ENCODE measurements around the gene BGLAP.

Gene BGLAP

DNA sequence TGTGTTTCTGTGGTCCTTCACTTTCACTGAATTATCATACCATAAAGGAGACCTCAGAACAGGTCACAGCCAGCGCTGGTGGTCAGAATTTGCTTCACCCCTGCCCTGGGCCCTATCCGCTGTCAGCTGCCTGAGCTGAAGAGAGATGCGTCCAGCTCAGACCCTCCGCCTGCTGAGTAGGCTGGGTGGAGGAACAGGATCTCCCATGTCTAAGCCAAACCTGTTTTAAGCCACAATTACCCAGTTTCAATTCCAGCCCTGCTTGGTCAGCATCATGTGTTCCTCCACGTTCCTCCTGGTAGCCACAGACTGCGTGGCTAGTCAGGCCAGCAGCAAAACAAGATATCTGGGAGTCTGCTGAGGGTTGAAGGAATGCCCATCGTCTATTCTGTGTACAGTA, 13.5 kb upstream of the BGLAP start:
- no peak for DNase-seq

DNA sequence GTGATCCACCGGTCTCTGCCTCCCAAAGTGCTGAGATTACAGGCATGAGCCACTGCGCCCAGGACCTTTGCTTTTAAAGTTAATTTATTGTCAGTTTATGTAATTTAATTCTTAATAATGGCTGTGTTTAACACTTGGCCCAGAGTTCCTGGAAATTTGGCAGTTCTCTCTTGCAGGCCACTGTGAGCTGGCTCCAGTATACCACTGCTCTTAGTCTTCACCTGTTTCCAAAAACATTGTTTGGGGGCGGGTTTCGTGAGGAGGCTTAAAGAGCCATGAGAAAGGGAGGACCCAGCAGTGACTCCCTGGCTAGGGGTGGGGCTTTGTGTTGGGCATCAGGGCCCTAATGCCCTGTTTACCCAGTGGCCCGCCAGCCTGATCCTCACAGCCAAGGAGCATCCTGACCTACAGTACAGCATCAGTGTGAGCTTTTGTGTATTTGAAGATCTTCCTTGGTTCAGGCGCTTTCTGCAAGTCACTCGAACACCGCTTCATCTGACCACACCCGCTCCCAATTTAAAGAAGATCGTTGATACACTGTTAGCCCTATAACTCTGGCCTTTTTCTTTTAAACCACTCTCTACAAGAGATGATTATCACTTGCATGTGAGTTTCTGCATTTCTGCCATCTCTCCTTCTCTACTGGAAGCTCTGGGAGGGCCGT, 12.0 kb upstream of the BGLAP start:
- DNase-seq, result no peak

DNA sequence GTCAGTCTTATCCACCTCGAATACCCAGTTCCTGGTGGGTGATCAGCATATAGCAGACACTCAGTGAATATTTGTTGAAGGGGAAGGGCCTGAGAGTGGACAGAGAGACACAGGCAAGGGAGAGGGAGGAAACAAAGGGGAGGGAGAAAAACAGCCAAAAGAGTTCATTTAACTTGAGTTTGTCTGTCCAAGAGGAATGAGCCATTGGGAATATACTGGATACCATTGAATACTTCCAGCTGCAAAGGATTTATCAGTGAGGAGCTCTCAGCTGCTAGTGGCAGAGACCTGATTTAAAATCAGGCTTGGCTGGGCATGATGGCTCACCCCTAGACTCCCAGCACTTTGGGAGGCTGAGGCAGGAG, 11.5 kb upstream of the BGLAP start:
- no peak for DNase-seq

DNA sequence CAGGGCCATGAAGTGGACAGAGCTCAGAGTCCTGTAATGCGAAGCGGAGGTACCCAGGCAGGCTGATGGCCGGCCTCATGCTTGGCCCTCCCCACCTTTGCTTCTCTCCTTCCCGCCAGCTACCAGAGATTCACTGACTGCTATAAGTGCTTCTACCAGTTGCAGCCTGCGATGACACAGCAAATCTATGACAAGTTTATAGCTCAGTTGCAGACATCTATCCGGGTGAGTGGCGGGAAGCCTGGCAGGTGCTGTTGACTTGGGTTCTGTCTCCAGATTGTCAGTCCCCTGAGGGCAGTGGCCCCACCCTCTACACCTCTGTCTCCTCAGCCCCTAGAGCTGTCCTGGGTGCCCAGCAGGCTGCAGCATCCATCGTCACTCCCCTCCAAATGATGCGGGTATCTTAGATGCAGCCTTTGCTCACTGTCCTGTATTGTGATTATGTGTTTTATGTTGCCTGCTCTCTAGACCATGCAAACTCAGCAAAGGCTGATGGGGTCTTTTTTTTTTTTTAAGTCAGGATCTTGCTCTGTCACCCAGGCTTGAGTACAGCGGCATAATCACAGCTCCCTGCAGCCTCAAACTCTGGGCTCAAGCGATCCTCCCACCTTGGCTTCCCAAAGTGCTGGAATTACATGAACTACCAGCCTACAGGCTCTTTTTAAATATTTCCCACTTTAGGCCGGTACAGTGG, 9.6 kb upstream of the BGLAP start:
- no peak for DNase-seq

DNA sequence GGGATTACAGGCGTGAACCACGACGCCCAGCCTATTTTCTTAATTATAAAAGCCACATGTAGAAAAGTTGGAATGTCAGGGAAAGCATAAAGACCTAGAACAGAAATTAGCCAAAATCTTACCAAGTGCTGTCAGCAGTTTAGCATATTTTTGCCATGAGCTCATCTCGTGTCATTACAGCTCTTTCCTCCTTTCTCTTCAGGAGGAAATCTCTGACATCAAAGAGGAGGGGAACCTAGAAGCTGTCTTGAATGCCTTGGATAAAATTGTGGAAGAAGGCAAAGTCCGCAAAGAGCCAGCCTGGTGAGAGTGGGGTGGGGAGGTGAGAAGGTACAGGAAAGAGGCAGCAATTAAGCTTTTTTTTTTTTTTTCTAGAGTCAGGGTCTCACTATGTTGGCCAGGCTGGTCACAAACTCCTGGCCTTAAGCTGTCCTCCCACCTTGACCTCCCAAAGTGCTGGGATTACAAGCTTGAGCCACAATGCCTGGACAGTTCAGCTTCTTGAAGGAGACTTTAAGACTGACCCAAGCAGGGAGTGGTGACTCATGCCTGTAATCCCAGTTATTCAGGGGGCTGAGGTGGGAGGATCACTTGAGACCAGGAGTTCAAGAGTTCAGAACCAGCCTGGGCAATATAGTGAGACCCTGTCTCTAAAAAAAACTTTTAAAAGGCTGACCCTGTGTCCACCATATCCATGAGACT, 8.4 kb upstream of the BGLAP start:
- DNase-seq, result no peak

DNA sequence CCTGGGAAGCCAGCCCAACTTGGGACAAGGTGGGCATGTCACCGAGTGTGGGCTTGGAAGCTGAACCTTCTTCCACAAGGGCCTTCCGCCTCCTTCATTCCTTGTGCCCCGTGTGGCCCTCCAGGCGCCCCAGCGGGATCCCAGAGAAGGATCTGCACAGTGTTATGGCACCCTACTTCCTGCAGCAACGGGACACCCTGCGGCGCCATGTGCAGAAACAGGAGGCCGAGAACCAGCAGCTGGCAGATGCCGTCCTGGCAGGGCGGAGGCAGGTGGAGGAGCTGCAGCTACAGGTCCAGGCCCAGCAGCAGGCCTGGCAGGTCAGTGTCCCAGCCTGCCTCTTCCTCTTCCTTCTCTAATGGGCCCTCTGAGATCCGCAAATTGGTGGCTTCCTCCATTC, 5.8 kb upstream of the BGLAP start:
- no peak for DNase-seq

DNA sequence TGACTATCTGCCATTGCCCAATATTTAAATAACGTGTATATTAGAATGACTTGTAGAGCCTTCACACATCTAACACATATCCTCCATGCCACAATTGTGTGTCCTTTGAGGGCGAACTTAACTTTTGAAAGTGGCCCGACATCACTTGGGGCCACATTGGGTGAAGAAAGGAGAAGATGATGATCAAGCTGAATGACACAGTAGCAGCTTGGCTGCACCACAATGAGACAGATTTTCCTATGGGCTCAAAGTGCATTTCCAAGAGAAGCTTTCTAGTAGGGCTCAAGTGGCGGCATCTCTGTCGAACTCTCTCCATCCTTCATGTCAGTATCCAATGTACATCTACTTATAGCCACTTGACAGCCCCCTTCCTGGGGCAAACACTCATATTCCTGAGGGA, 3.7 kb upstream of the BGLAP start:
- no peak for DNase-seq

DNA sequence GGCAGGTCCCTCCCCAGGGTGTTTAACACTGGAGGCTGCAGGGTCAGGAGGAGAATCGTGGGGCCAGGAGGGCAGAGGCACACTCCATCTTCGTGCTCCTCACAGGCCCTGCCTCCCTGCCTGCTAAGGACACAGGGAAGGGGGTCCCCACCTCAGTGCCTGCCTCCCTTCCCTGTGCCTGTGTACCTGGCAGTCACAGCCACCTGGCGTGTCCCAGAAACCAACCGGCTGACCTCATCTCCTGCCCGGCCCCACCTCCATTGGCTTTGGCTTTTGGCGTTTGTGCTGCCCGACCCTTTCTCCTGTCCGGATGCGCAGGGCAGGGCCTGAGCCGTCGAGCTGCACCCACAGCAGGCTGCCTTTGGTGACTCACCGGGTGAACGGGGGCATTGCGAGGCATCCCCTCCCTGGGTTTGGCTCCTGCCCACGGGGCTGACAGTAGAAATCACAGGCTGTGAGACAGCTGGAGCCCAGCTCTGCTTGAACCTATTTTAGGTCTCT, 623 bp upstream of the BGLAP start:
- no peak for DNase-seq

DNA sequence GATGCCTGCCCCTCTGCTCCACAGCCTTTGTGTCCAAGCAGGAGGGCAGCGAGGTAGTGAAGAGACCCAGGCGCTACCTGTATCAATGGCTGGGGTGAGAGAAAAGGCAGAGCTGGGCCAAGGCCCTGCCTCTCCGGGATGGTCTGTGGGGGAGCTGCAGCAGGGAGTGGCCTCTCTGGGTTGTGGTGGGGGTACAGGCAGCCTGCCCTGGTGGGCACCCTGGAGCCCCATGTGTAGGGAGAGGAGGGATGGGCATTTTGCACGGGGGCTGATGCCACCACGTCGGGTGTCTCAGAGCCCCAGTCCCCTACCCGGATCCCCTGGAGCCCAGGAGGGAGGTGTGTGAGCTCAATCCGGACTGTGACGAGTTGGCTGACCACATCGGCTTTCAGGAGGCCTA, 754 bp downstream of the BGLAP start:
- DNase-seq, result no peak

DNA sequence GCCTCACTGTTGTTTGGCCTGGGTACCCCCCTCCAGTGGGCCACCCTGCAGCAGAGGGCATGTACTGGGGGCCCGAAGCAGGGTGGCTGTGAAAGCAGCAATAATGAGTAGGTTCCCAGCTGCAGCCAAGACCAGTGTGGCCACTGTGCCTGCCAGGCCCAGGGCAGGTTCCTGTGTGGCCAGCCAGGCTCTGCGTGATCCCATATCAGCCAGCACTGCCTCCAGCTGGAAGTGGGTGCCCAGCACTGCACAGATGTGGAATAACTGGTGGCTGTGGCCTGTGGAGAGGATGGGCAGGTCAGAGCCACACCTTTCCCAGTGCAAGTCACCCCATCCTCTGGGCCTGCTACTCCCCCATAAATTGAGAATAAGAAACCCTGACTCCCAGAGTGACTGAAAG, 2.1 kb downstream of the BGLAP start:
- no peak for DNase-seq

DNA sequence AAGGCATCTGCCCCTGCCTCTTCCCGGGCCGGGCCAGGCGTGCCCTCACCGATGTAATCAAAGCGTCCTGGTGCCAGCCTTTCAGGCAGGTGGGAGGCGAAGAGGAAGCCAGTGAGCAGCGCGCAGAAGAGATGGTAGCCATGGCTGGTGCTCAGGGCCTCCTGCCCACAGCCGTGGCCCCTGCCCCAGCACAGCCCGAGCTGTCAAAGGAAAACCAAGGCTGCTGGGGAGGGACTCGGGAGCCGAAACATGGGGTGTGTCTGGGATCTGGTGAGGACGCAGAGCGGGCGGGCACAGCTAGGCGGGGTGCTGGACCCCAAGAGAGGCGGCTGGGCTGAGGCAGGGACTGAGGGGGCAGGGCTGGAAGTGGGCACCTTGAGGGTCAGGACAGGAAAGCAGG, 2.7 kb downstream of the BGLAP start:
- no peak for DNase-seq

DNA sequence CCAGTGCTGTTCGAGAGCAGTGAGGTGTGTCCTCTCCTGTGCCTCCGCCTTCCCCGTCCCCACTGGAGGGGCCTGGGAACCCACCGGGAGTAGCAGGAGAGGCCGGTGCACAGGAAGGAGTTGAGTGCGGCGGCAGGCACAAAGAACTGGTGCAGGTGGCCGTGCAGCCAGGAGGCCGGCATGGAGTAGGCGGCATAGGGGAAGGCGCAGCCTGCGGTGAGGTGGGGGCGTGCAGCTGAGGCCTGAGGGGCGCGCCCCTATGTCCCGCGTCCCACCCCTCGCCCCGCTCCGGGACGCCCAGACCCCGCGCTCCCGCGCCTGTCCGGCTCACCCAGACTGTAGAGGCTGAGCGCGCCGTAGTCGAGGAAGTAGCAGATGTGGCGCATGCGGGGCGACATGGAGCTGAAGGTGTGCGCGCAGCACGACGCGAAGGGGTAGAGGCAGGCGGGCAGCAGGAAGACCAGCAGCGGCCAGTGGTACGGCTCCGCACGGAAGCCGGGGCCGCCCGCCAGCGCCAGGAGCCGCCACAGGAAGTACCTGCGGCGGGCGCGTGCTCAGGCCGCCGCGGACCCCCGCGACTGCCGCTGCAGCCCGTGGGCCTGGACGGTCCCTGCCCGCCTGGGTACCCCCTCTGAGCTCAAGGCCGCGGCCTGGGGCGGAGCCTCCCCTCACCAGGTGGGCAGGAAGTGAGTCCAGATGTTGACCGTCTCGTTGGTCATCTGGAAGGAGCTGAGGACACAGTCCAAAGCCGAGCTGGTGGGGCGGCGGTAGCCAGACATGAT, 3.7 kb downstream of the BGLAP start:
- peak; percentile 60 for DNase-seq

DNA sequence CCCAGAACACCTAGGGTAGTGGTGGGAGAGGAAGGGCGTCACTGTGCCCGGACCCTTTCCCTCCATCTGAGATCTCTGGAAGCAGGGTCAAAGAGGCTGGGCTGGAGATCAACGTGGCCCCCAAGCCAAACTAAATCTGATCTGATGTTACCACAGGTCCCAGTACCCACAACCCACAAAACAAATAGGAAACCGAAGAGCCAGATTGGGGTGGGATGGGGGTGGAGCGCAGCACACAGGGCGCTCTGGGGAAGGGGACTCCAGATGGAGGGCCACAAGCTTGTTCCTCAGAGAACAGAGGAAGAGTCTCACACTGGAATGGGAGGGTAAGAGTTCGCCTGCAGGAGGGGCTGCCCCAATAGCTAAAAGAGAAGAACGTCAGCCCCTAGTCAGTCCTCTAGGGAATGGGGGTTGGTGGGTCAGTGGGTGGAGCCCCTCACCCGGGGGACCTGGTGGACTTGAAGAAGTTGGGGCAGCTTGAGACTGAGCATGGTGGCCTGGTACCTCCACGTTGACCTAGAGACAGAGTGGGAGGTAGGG, 4.3 kb downstream of the BGLAP start:
- no peak for DNase-seq

DNA sequence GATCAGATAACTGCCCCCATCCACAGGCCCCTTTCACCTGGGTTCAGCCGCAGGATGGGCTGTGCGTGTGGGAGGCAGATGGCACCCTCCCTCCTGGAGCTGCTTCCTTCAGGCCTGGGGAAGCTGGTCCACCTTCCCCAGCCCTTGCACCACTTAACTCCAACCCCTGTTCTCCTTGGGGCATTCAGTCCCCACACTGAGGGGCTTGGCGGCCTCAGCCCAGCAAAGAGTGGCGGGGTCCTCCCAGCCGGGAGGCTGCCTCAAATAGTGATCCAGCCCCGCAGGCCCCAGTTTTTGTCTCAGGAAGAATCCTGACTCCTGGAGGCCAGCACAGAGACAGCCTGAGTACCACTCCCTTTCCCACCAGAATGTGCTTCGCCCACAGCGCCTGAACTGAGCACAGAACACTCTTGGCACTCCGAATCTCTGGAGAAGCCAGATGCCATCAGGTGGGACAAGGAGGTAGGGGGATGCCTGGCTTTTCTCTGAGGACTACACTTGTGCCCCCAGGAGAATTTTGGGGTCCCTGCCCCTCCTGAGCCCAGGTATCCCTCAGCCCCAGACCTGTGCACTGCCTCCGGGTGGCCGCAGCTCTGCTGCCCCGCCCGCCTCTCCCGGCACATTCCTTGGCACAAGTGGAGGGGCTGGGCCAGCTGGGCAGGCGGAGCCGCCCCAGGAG, 4.9 kb downstream of the BGLAP start:
- no peak for DNase-seq

DNA sequence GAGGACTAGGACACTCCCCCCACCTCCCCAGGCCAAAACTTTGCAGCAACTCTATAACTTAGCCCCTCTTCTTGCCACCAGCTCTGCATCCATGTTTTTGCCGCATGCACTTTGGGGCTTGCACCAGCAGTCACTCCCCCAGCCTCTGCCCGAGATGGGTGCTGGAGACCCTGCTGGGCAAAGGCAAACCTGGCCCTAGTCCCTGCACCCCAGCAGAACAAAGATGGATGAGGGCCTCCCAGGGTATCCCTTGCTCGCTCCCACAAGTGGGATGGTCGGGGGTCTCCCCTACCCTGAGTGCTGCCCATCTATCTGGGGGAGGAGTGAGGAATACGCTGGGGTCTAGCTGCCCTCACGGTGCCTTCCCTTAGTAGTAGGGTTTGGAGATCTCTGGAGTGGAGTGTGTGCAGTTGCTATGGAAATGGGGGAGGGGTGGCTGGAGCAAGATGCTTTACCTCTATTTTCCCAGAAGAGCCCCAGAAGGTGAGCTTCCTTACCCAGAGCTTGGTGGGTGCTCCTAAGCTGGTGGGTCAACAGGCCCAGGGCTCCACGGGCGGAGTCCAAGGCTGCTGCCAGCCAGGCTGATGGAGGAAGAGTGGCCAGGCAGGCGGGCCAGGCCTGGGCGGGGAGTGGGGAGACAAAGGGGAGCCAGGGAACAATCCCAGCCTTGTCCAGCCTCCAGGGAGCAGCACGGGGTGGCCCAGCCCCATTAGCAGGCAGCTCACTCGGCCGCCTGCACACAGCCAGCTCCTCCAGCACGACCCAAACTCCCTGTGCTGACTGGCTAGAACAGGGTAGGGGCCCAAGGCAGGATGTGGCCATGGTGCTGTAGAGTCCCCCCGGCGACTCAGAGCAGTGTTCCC, 5.7 kb downstream of the BGLAP start, which contains the start of gene PAQR6:
TSS of gene PAQR6 (minus strand) at position 597 of the 863 bp plus-strand sequence. CDS start 1,325 bp downstream, outside the sequence.
- no peak for DNase-seq

DNA sequence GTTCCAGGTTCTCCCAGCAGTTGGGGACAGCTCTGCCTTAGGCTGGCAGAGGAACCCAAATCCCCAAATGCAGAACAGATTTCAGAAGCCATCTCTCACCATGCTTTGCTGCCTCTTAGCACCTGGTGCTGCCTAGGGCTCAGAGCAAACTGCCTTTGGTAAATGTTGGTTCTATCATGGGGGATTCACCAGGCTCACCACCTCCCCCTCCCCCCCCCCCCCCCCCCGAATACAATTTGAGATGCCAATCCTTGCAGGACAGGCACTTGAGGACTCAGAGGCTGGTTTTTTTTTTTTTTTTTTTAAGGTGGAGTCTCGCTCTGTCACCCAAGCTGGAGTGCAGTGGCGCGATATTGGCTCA, 6.3 kb downstream of the BGLAP start:
- DNase-seq, result no peak

DNA sequence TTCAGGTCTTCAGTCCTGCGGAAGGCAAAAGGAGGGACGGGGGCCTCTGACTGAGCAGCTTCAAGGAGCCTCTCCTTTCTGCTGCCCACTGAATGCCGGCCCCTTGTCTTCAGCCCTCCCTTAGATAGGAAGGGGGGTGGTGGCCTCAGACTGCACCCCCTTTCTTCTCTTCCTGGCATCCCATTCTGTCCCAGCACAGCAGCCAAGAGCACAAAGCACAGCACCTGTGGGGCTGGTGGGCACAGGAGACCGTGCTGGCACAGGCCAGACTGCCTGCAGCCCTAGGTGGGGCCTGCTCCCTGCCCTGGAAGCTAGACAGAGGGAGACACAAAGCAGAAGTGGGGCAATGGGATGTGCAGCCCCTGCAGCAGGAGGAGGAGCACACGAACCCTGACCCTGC, 7.6 kb downstream of the BGLAP start:
- DNase-seq, result no peak

DNA sequence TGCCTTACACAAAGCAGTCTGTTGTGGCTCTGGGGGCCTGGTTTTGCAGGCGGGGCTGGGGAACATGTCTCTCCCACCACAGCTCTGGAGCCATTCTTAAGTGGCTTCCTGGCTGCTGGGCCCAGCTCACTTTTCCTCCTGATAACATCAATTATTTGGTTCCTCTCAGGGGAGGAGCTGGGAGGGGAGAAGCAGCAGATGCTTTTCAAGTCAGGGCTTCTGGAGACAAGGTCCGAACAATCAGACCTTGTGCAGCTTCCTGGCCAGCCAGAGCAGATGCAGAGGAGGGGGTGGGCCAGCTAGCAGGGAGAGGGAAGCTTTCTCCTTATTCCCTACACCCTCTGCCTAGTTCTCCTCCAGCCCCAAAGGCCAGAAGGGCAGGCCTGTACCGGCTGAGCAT, 9.5 kb downstream of the BGLAP start:
- DNase-seq, result no peak

DNA sequence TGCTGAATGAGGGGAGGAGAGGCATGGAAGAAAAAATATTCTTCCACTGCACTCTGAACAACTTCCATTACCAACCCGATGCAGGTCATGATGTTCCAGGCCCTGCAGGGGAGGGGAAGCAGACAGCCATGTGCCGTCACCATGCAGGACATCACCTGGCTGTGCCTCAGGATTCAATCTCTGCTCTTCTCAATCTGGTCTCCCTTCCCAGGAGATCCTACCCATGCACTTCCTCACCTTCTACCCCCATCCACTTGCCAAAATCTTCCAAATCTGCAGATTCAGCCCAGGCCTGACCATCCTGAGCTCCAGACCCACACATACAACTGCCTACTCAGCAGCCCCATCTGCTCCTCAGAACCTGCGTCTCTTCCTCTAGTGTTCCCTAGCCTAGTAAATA, 11.7 kb downstream of the BGLAP start:
- DNase-seq, result no peak

DNA sequence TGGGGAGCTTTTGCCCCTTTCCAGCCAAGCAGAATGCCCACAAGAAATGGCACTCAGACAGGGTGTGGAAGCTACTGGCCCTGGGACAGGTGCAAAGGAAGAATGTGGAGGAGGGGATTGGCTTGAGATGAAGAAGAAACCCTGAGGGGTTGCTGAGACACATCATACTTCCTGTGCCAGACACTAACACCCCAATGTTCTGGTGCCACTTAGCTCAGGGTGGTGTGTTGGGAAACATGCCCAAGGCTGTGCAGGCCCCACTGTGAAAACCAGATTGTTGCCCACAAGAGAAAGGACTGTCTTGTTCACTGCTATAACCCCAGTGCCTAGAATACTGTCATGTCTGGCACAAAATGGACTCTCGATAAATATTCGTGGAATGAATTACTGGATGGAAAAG, 15.7 kb downstream of the BGLAP start:
- DNase-seq, result no peak

DNA sequence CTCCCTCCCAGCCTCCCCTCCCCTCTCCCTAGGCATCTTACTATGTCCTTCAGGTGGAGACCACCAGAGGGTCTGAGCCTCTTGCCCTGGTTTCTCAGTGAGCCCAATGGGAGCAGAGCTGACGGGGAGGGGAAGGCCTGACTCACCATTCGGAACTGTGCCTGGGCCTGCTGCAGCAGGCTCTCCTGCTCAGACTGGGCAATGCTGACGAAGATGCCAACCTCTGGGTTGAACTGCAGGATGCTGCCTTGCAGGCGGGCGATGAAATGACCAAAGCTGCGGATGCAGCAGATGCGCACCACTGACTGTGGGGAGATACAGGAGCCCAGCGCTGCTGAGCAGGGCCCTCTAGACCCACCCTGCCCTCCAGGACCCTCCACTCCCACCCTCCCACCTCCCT, 16.9 kb downstream of the BGLAP start:
- no peak for DNase-seq
